HG02763 (cell line): ENCODE measurements around the gene OR52A5.
"Not testable (repeated sequence)": the region's sequence is repeated elsewhere in the genome, so short reads cannot be mapped to it uniquely, and the experiment has no call there.

ENCODE experiments used
- ATAC-seq: cut with Tn5 transposase; IDR thresholded peaks from one replicate; pipeline ENCODE4 v1.9.1; 2021; ENCODE audit warnings: mild to moderate bottlenecking, moderate library complexity; ENCODE audit not compliant: unreplicated experiment

Gene OR52A5

DNA sequence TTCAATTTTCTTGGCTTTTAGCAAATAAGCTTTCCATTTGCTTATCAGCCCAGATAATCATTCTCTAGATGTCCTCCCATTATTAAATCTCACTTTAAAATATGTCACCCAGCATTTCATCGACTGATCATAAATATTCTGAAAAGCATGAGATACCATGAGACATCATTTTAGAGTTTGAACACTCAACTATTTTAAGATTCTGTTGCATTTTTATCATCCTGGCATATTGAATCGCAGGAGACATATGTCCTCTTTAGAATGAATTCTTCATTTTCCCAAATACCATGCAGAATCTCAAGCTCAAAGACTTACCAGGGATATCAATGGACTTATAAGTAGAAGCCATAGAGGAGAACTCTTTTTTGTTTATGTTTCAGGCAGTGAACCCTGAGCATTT lies at the start of gene OR52A5:
Gene OR52A5, minus strand, starts transcription at position 361 of the 400 bp plus-strand sequence. CDS start 5,714 bp downstream, outside the sequence.
- no peak for ATAC-seq

- no peak for ATAC-seq
These were observed 40.1 kb upstream of the OR52A5 start for GRCh38 chr11:5178046-5178837.

DNA sequence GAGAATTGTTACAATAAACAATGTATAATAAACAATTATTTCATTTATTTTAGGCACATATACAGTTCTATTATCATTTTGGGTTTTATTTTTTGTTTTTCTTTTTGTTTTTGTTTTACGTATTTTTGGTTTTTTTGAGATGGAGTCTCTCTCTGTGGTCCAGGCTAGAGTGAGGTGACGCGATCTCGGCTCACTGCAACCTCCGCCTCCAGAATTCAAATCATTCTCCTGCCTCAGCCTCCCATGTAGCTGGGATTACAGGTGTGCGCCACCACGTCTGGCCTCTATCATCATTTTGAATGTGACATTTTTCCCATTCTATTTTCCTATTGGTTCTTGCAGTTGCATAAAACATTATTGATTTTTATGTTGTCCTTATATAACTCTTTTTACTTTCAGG lies 36.8 kb upstream of the OR52A5 start:
- no peak for ATAC-seq

DNA sequence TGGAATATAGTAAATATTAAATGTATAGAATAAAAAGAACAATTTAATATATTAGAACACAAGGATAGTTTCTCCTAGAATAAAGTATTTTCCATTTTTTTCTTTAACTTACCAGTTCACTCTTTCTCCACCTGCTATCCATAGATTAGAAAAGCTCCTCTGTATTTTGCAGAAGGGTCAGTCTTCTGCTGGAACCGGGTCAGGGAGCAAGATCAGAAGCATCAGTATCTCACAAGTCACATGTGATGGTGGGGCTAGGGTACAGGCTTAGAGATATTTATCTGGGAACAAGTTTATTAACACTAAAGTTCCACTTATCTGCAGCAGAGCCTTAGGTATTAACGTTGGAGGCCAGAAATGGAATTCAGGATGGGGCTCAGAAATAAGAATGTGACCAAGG lies 33.7 kb upstream of the OR52A5 start:
- no peak for ATAC-seq

GRCh38 chr11:5165898-5166297 lies 27.7 kb upstream of the OR52A5 start:
- ATAC-seq: not testable (repeated sequence)

DNA sequence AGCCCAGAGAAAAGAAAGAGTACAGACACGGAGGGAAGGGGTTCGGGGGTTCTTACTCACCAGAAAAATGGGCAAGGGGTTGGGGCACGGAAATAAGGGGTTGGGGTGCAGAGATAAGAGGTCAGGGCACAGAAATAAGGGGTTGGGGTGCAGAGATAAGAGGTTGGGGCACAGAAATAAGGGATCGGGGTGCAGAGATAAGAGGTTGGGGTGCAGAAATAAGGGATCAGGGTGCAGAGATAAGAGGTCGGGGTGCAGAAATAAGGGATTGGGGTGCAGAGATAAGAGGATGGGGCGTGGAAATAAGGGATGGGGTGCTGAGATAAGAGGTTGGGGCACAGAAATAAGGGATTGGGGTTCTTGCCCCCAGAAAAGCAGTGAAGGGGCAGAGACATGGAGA lies 26.7 kb upstream of the OR52A5 start:
- not testable (repeated sequence) for ATAC-seq

DNA sequence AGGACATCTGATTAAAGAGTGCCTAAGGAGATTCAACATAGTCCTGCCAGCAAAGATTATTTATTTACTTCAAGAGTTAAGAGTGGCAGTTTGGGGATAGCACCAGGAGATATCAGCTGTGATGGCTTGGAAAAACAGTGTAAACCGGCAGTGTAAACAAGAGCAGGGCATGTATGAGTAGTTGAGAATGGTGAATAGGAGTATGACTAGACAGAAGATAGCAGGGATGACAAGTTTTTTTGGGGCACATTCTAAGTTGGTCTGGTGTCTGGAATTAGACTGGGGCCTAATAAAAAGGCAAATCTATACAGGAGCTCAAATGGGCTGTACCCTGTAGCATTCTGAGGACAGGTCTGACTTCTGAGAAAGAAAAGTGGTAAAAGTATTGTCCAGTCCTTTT lies 22.9 kb upstream of the OR52A5 start:
- not testable (repeated sequence) for ATAC-seq

DNA sequence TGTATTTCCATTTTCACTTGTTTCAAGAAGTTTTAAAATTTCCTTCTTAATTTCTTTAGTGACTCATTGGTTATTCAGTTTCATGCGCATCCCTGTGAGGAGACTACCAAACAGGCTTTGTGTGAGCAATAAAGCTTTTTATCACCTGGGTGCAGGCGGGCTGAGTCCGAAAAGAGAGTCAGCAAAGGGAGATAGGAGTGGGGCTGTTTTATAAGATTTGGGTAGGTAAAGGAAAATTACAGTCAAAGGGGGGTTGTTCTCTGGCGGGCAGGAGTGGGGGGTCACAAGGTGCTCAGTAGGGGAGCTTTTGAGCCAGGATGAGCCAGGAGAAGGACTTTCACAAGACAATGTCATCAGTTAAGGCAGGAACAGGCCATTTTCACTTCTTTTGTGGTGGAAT lies 22.1 kb upstream of the OR52A5 start:
- not testable (repeated sequence) for ATAC-seq

GRCh38 chr11:5159806-5160205 lies 21.6 kb upstream of the OR52A5 start:
- ATAC-seq: no peak

DNA sequence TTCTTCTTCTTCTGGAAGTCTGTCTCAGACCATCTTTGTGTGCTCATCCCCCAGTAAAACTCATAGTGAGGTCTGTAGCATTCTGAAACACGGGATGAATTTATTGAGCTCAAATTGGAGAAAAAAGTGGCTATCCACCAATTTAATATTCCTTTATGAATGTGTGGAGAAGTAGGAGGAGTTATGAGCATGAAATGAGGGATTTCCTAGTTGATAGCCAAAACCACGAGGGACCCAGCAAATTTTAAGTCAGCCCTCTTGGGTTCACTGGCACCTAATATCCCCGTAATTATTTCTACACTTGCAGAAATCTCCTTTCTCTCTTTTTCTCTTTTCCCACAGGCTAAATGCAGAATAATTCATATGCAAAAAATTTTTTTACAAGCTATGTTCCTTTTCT lies 16.5 kb upstream of the OR52A5 start, which contains the start of gene OR52A1:
Gene OR52A1, minus strand, starts transcription at position 101 of the 400 bp plus-strand sequence. CDS start 2,388 bp downstream, outside the sequence.
- no peak for ATAC-seq

- ATAC-seq: no peak
These were observed 15.6 kb upstream of the OR52A5 start for GRCh38 chr11:5153574-5154431.

- no peak for ATAC-seq
These were observed 13.6 kb upstream of the OR52A5 start for GRCh38 chr11:5151713-5152153.

DNA sequence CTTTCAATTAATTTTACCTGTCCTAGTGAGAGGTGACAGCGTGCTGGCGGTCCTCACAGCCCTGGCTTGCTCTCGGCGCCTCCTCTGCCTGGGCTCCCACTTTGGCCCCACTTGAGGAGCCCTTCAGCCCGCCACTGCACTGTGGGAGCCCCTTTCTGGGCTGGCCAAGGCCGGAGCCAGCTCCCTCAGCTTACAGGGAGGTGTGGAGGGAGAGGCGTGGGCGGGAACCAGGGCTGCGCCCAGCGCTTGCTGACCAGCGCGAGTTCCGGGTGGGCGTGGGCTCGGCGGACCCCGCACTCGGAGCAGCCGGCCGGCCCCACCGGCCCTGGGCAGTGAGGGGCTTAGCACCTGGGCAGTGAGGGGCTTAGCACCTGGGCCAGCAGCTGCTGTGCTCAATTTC lies 6.0 kb upstream of the OR52A5 start:
- not testable (repeated sequence) for ATAC-seq

GRCh38 chr11:5137014-5137413 lies 1.1 kb downstream of the OR52A5 start:
- ATAC-seq: no peak

DNA sequence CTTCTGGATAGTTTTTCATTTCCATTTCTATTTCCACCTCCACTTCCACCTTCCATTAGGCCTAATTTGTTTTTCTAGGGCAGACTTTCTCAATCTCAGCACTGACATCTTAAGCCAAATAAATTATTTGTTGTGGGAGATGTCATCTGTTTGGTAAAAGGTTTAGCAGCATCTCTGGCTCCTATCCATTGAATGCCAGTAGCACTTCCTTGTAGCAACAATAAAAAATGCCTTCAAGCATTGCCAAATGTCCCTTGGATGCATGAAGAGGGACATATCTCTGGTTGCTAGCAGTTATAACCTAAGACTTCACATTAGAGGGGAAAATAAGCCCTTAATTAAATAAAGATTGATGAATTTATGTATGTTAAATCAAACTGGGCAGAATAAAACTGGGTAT lies 1.9 kb downstream of the OR52A5 start:
- ATAC-seq: no peak

GRCh38 chr11:5131584-5132335 lies 6.4 kb downstream of the OR52A5 start:
- ATAC-seq: no peak

DNA sequence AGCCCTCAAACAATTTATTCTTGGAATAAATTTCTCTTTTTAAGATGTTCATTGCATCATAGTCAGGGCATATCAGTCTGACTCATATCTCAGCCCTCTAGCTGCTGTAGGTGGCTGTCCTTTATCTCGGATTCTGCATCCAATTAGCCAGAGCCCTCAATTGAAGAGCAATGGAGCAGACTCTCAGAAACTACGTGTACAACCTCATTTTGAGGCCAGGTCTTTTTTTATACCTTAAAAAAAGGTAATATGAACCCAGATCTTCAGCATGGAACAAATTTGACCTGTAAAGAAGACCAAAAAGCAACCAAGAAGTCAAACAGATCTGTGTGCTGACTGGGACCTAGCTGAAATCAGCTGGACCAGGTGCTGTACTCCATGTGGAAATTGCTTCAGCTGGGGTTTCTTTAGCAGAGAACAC lies 8.7 kb downstream of the OR52A5 start:
- ATAC-seq: no peak

- ATAC-seq: no peak
These were observed 13.1 kb downstream of the OR52A5 start for GRCh38 chr11:5124891-5125620.

DNA sequence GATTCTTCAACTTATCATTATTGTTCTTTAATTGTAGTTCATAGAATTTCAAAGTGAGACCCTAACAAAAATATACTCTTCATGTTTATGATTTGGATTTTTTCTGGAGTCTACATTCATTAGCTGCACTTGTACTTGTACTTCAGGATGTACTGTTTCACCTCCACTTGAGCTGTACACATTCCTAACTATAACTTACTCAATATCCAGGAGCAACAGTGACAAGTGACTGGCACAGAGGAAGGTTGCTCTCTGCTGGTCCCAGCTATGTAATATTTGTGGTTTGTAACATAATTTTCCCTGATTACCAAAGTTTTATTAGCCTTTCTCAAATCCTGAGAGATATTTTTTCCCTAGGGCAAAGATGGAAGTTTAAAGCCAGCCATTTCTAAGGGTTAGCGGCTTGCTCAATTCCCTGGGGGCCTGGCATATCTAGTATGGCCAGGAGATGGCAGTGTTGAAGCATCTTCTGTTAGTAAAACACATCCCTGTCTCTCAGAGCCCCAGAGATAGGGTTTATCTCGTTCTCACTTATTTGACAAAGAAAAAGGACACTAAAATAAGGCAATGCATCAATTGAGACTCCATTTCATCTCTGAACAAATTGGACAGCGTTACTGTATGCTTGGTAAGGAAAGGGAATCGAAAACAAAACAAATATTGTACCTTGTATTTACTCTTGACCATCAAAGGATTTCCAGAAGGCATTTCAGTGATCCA lies 14.2 kb downstream of the OR52A5 start:
- peak; percentile 80 for ATAC-seq

- no peak for ATAC-seq
These were observed 19.3 kb downstream of the OR52A5 start for GRCh38 chr11:5118893-5119292.
